HEK293 (cell line): ENCODE results near the gene SLC3A2.

Experiments
- CTCF ChIA-PET: fragments of 350-600 bp; formaldehyde crosslinking; extraction: SDS; loops from one replicate; lab custom pipeline; 2021; ENCODE audit warnings: antibody characterized with exemption; lab: Yijun Ruan, JAX
- POLR2A ChIA-PET: fragments of 300-600 bp; formaldehyde crosslinking; extraction: SDS; loops from one replicate; lab custom pipeline; 2020; ENCODE audit warnings: antibody characterized with exemption, inconsistent platforms; lab: Yijun Ruan, JAX
- H3K27ac ChIP-seq: fragments of 200-500 bp; sonication (Bioruptor generic); 2 replicates; pipeline ENCODE4 v1.5.1; 2014; ENCODE audit warnings: low read depth, low read length, control low read depth, inconsistent platforms; ENCODE audit errors: extremely low read depth
- H3K36me3 ChIP-seq, 2 experiments: fragments of 200-500 bp in 1 of 2; sonication (Bioruptor generic) in 1 of 2; 1 replicate in 1 of 2; 2 replicates in 1 of 2; pipeline ENCODE4 v1.5.1; 2014 to 2017; ENCODE audit warnings: inconsistent platforms in 2 of 2, low read length in 2 of 2; ENCODE audit not compliant: control insufficient read depth in 2 of 2, insufficient read depth in 1 of 2
- H3K4me1 ChIP-seq: fragments of 200-500 bp; sonication (Bioruptor generic); 2 replicates; pipeline ENCODE4 v1.5.1; 2014; ENCODE audit warnings: mild to moderate bottlenecking, low read length, inconsistent platforms; ENCODE audit not compliant: control insufficient read depth, insufficient read depth
- H3K4me3 ChIP-seq: 2 replicates; pipeline ENCODE4 v1.5.1; 2011; ENCODE audit warnings: low read depth, mild to moderate bottlenecking, control low read depth, low read length, moderate library complexity
- H3K9me3 ChIP-seq: fragments of 200-500 bp; sonication (Bioruptor generic); 2 replicates; pipeline ENCODE4 v1.5.1; 2014; ENCODE audit warnings: low read depth, low read length, inconsistent platforms; ENCODE audit not compliant: control insufficient read depth, insufficient read depth
- KLF9 ChIP-seq: fragments of 450-650 bp; formaldehyde crosslinking; IDR thresholded peaks from 2 replicates; pipeline ENCODE4 v1.5.1; 2016; ENCODE audit warnings: missing biosample characterization, missing genetic modification characterization, low read depth
- SP3 ChIP-seq: fragments of 450-650 bp; formaldehyde crosslinking; IDR thresholded peaks from 2 replicates; pipeline ENCODE4 v1.5.1; 2016; ENCODE audit warnings: missing biosample characterization, missing genetic modification characterization
- ZBTB17 ChIP-seq: fragments of 450-650 bp; formaldehyde crosslinking; IDR thresholded peaks from 2 replicates; pipeline ENCODE4 v1.5.1; 2016; ENCODE audit warnings: missing biosample characterization, missing genetic modification characterization
- ZFP69B ChIP-seq: fragments of 450-650 bp; formaldehyde crosslinking; IDR thresholded peaks from 2 replicates; pipeline ENCODE4 v1.5.1; 2016; ENCODE audit warnings: missing biosample characterization, missing genetic modification characterization
- ZNF133 ChIP-seq: fragments of 450-650 bp; formaldehyde crosslinking; IDR thresholded peaks from 2 replicates; pipeline ENCODE4 v1.5.1; 2016; ENCODE audit warnings: missing biosample characterization, missing genetic modification characterization
- ZNF146 ChIP-seq: fragments of 450-650 bp; formaldehyde crosslinking; IDR thresholded peaks from 2 replicates; pipeline ENCODE4 v1.5.1; 2016; ENCODE audit warnings: missing biosample characterization, missing genetic modification characterization
- ZNF341 ChIP-seq: fragments of 450-650 bp; formaldehyde crosslinking; IDR thresholded peaks from 2 replicates; pipeline ENCODE4; 2016; ENCODE audit warnings: low read depth, missing biosample characterization, missing genetic modification characterization
- ZNF404 ChIP-seq: fragments of 450-650 bp; formaldehyde crosslinking; IDR thresholded peaks from 2 replicates; pipeline ENCODE4 v1.5.1; 2017; ENCODE audit warnings: missing biosample characterization, missing genetic modification characterization
- ZNF701 ChIP-seq: fragments of 450-650 bp; formaldehyde crosslinking; IDR thresholded peaks from 2 replicates; pipeline ENCODE4 v1.5.1; 2016; ENCODE audit warnings: missing biosample characterization, missing genetic modification characterization
- ZNF792 ChIP-seq: fragments of 450-650 bp; formaldehyde crosslinking; IDR thresholded peaks from 2 replicates; pipeline ENCODE4 v1.5.1; 2016; ENCODE audit warnings: missing biosample characterization, missing genetic modification characterization
- ZNF837 ChIP-seq: fragments of 450-650 bp; formaldehyde crosslinking; IDR thresholded peaks from 2 replicates; pipeline ENCODE4 v1.5.1; 2016; ENCODE audit warnings: missing biosample characterization, missing genetic modification characterization
- ZSCAN30 ChIP-seq: fragments of 450-650 bp; IDR thresholded peaks from 2 replicates; pipeline ENCODE4 v1.5.1; 2018; ENCODE audit warnings: missing biosample characterization, mild to moderate bottlenecking, missing genetic modification characterization, moderate library complexity
- TF ChIP-seq, protein P1 (sequence below): fragments of 450-650 bp; formaldehyde crosslinking; IDR thresholded peaks from 2 replicates; pipeline ENCODE4 v1.5.1; 2016; ENCODE audit warnings: missing biosample characterization, missing genetic modification characterization
- TF ChIP-seq, protein P2 (sequence below): fragments of 450-650 bp; formaldehyde crosslinking; IDR thresholded peaks from 2 replicates; pipeline ENCODE4 v1.5.1; 2016; ENCODE audit warnings: missing biosample characterization, missing genetic modification characterization
- TF ChIP-seq, protein P3 (sequence below): fragments of 450-650 bp; formaldehyde crosslinking; IDR thresholded peaks from 2 replicates; pipeline ENCODE4 v1.5.1; 2016; ENCODE audit warnings: missing biosample characterization, missing genetic modification characterization, low read depth

The SLC3A2 gene

DNA sequence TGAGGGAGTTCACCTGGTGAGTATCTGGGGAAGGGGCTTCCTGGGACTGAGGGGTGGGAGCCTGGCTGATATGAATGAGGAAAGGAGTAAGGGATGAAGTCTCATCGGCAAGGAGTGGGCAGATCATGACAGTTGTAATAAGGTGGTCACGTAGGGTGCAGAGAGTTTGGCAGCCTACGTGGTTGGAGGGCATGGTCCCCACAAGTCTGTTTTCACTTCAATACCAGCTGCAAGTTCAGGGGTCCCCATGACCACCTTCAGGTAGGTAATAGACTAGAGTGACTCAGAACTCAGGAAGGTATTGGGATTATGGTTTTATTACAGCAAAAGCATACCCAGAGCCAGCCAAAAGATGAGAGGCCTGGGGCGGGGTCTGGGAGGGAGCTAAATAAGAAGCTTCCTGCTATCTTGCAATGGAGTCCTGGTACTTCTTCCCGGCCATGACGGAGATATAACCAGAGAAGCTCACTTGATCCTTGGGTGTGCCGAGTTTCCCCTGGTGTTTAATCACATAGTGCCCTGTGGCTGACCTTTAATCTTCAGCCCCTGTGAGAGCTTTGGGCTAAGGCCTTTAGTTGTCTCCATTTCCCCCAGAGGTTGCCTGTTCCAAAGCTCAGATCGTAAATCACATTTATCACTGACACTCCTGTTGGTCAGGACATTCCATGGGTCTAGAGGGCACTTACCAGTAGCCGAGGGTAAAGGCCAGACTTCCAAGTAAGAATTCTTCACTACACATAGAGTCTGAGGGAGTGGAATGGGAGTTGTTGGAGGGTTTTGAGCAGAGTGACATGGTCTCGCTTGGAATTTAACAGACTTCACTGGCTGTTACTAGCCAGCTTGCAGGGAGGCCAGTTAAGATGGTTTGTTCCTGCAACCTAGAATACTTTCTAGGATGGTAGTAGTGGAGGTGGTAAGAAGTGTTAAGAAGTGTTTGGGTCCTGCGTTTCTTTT lies 9.1 kb downstream of the SLC3A2 start (continued):
- TF ChIP-seq, protein P1, sequence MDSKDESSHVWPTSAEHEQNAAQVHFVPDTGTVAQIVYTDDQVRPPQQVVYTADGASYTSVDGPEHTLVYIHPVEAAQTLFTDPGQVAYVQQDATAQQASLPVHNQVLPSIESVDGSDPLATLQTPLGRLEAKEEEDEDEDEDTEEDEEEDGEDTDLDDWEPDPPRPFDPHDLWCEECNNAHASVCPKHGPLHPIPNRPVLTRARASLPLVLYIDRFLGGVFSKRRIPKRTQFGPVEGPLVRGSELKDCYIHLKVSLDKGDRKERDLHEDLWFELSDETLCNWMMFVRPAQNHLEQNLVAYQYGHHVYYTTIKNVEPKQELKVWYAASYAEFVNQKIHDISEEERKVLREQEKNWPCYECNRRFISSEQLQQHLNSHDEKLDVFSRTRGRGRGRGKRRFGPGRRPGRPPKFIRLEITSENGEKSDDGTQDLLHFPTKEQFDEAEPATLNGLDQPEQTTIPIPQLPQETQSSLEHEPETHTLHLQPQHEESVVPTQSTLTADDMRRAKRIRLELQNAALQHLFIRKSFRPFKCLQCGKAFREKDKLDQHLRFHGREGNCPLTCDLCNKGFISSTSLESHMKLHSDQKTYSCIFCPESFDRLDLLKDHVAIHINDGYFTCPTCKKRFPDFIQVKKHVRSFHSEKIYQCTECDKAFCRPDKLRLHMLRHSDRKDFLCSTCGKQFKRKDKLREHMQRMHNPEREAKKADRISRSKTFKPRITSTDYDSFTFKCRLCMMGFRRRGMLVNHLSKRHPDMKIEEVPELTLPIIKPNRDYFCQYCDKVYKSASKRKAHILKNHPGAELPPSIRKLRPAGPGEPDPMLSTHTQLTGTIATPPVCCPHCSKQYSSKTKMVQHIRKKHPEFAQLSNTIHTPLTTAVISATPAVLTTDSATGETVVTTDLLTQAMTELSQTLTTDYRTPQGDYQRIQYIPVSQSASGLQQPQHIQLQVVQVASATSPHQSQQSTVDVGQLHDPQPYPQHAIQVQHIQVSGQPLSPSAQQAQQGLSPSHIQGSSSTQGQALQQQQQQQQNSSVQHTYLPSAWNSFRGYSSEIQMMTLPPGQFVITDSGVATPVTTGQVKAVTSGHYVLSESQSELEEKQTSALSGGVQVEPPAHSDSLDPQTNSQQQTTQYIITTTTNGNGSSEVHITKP (tag by site-specific recombination) = peak; percentile 94
- TF ChIP-seq ZSCAN30 (tag by site-specific recombination) = peak; percentile 51; the same call in 1 of the 2 replicates
- TF ChIP-seq, all 188 proteins: peak for 17

DNA sequence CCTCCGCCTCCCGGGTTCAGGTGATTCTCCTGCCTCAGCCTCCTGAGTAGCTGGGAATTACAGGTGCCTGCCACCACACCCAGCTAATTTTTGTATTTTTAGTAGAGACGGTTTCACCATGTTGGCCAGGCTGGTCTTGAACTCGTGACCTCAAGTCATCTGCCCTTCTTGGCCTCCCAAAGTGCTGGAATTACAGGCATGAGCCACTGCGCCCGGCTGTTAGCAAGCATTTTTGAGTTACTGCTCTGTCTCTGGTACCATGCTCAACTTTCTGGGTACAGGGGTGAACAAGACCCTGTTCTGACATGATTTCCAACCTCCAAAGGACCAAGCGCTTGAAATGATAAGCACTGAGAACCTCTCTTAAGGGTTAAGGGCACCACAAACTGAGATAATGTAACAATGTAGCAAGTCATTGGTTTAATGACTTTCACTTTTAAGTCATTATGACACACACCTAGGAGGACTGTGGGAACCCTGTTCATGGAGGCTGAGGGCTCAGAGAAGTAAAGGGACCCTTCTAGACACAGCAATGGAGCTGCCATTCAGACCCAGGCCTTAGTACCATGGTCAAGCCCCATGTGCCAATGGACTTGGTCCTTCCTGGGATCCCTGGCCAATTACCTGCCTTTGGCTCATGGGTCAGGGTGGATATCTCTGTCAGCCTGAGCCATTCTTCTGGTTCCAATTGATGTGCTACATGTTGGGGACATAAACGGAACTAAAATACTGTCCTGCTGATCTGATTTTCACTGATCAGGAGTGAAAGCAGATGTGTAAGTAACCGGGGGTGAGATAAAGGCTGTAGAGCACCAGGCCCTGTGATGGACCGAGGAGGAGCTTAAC lies 11.6 kb downstream of the SLC3A2 start:
- ChIA-PET CTCF (interaction anchor here (0.6 to 3.4 kb wide), 4 partner anchors 12 to 81 kb away, joined by 3 to 22 read pairs (median 4); no protein-coding TSS in a partner anchor), POLR2A (interaction anchor here (0.6 to 3.1 kb wide), 5 partner anchors 11 to 339 kb away, joined by 3 to 34 read pairs (median 4); partner anchors contain the start of gene SLC3A2)
- TF ChIP-seq, protein P2, sequence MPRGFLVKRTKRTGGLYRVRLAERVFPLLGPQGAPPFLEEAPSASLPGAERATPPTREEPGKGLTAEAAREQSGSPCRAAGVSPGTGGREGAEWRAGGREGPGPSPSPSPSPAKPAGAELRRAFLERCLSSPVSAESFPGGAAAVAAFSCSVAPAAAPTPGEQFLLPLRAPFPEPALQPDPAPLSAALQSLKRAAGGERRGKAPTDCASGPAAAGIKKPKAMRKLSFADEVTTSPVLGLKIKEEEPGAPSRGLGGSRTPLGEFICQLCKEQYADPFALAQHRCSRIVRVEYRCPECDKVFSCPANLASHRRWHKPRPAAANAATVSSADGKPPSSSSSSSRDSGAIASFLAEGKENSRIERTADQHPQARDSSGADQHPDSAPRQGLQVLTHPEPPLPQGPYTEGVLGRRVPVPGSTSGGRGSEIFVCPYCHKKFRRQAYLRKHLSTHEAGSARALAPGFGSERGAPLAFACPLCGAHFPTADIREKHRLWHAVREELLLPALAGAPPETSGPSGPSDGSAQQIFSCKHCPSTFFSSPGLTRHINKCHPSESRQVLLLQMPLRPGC = no peak
- 0 out of 2 replicates have a peak, but pooled peaks have one; percentile 13 for TF ChIP-seq ZBTB17
- H3K4me1 ChIP-seq = no peaks in the 10 kb centered on the region
- no peak overlapping the region for H3K4me3 ChIP-seq
- H3K9me3 ChIP-seq = no peaks in the 10 kb centered on the region
- peaks cover 5 to 23% of the 10 kb centered on the region in 2 experiments; a peak in 2 of 3 replicates for H3K36me3 ChIP-seq
- no peak overlapping the region for H3K27ac ChIP-seq

DNA sequence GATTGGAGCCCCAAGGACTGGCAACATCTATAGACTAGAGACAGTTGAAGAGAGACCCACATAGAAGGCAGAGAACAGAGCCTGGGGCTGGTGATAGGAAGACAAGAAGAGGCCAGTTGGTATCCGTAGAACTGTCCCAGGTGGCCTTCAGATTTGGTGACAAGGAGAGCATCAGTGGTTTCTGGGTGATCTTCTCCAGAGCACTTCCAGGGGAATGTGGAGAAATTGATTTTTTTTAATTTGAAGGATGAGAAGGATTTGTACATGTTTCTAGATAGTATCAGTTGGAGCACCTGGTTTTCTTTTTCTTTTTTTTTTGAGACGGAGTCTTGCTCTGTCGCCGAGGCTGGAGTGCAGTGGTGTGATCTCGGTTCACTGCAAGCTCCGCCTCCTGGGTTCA lies 14.8 kb downstream of the SLC3A2 start:
- POLR2A ChIA-PET = interaction anchor here (0.8 to 1.9 kb wide), 3 partner anchors 8 to 14 kb away, joined by 4 to 8 read pairs (median 4); partner anchors contain the start of gene SLC3A2
- Histone ChIP-seq H3K36me3 (no peaks in the 10 kb centered on the region), H3K4me1 (no peaks in the 10 kb centered on the region), H3K27ac (no peak overlapping the region)
- TF ChIP-seq ZFP69B (tag by site-specific recombination) = no peak
- no peak for TF ChIP-seq ZNF701 (tag by site-specific recombination)
- TF ChIP-seq, all 188 proteins: peak for 0
- H3K9me3 ChIP-seq = no peaks in the 10 kb centered on the region
- H3K4me3 ChIP-seq = no peak overlapping the region
- CTCF ChIA-PET = interaction anchor here (0.6 to 3.4 kb wide), 2 partner anchors 11 to 109 kb away, joined by 3 to 22 read pairs; no protein-coding TSS in a partner anchor

DNA sequence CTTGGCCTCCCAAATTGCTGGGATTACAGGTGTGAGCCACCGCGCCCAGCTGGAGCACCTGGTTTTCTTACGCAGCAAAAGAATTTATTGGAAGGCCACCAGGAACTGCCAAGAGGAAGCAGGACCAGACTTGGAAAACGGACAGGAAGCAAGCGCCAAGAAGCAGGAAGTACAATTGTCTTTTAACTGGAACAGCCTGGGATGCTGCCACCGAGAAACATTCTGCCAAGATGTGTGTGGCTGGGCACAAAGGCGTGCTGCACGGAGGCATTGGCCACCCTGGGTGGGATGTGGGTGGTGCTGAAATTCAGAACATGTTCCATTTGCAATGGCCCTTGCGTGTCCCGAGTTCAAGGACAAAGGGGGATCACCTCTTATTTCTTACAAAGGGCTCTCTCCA lies 15.4 kb downstream of the SLC3A2 start:
- Histone ChIP-seq H3K27ac (no peak overlapping the region), H3K4me1 (no peaks in the 10 kb centered on the region), H3K9me3 (no peaks in the 10 kb centered on the region), H3K36me3 (no peaks in the 10 kb centered on the region), H3K4me3 (no peak overlapping the region)
- POLR2A ChIA-PET = no interaction called here
- CTCF ChIA-PET = interaction anchor here (1.6 to 3.4 kb wide), 2 partner anchors 10 to 11 kb away, joined by 11 to 22 read pairs; no protein-coding TSS in a partner anchor
- TF ChIP-seq ZNF404 (tag by site-specific recombination) (no peak), KLF9 (no peak), ZNF133 (no peak), ZNF341 (tag by site-specific recombination) (no peak), ZNF146 (tag by site-specific recombination) (no peak), ZNF792 (no peak), ZNF837 (tag by site-specific recombination) (no peak), SP3 (tag by site-specific recombination) (no peak)
- TF ChIP-seq, protein P3, sequence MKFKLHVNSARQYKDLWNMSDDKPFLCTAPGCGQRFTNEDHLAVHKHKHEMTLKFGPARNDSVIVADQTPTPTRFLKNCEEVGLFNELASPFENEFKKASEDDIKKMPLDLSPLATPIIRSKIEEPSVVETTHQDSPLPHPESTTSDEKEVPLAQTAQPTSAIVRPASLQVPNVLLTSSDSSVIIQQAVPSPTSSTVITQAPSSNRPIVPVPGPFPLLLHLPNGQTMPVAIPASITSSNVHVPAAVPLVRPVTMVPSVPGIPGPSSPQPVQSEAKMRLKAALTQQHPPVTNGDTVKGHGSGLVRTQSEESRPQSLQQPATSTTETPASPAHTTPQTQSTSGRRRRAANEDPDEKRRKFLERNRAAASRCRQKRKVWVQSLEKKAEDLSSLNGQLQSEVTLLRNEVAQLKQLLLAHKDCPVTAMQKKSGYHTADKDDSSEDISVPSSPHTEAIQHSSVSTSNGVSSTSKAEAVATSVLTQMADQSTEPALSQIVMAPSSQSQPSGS (tag by site-specific recombination) = no peak
